HG03066 (cell line): ENCODE data around the gene ZFP64.
"Not testable (repeated sequence)": the region's sequence is repeated elsewhere in the genome, so short reads cannot be mapped to it uniquely, and the experiment has no call there.

Experiments
- ATAC-seq: cut with Tn5 transposase; IDR thresholded peaks from one replicate; pipeline ENCODE4 v1.9.1; 2021; ENCODE audit warnings: low read depth; ENCODE audit not compliant: unreplicated experiment

The ZFP64 gene

DNA sequence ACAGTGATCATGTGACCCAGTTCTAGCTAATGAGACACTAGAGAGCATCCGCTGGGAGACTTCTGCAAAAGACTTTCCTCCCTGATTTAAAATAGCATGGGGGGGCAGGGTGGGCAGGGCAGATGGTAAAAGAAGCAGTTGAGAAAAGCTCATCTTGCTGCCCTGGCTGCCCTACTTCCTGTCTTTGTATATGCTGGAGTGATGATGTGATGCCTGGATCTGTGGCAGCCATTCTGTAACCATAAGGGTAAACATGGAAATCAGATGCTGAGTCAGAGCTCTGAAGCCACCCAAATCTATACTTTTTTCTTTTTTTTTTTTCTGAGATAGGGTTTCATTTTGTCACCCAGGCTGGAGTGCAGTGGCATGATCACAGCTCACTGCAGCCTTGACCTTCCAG lies 25.4 kb downstream of the ZFP64 start:
- no peak for ATAC-seq

DNA sequence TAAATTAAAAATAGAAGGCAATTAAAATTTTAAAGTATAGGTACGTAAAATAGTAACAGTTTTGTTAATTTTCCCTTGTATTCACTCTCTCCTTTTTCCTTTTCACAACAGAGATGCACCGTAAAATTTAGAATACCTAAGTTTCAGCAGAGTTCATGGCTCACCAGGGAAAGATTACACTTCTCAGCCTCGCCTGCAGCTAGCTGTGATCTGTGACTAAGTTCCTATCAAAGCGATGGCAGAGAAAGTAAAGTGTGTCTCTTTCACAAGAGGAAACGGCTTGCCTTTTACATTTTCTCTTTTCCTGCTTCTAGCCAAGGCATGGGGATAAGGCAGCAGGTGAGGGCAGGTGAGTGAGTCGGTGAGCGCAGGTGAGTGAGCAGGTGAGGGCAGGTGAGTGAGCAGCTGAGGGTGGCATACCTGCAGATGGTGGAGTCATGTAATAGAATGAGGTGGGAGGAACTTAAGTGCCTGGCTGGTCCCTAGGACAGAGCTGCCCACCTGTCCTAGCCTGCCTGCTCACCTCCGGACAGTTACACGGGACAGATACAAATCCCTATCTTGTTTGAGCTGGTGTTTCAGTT lies 30.9 kb downstream of the ZFP64 start:
- no peak for ATAC-seq

DNA sequence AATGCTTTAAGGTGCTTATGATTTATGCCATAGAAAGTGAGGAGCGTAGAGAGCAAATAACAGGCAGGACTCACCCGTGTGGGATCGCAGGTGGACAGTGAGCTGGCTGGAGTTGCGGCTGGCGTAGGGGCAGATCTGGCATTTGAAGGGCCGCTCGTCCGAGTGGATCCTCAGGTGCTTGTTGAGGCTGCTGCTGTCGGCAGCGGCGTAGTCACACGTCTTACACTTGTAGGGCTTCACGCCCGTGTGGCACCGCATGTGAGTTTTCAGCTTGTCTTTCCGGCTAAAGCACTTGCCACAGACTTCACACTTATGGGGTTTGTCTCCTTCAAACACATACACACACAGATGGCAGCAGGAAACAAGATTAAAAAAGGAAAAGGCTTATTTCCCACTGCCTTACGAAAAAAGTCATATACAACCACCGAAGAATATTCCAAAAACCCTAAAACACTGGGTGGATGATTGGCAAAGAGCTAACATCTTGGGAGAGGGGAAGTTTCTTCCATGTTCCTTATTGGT lies 31.5 kb downstream of the ZFP64 start:
- no peak for ATAC-seq

DNA sequence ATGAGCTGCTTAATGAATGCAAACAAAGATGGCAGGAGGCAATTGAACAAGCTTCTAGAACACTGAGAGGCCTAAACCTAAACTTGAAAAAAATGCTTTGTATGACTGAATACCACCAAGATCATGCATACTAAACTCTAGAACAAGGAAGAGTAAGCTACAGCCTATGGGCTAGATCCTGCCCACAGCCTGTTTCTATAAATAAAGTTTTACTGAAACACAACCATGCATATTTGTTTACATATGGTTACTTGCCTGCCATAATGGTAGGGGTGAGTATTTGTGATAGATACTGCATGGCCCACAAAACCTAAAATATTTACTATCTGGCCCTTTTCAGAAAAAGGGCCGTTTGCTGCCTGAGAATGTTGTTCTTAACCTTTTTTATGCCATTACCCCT lies 37.0 kb downstream of the ZFP64 start:
- ATAC-seq: no peak

DNA sequence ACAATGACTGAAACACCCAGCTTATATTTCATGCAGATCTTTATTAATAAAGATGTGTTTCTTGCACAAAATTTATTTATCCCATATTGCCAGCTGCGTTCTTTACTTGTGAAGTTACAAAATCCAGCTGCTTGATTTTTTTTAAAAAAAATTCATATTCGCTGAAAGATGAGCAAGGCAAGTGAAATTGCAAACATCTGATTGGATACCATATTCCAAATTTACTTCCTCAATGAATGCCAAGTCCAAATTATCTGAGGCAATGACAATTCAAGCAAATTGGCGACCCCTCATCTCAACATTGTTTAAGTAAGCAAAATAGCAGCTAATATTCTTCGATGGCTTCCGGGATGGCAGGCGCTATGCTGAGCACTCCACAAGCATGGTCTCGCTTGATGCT lies 37.7 kb downstream of the ZFP64 start:
- ATAC-seq: no peak

DNA sequence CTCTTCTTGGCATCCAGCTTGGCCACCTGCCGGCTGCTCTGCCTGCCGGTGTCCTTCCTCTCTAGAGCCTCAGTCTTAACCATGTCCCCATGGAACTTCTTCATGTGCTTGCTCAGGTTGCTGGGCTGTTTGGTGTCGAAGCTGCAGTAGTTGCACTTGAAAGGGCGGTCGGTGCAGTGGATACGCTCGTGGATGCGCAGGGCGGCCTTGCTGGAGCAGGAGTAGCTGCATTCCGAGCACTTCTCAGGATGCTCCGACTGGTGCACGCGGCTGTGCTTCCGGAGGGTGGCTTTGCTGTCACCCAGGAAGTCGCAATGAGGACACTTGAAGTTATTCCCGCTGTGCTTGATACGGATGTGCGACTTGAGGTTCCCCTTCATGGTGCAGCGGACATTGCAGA lies 38.7 kb downstream of the ZFP64 start:
- no peak for ATAC-seq

DNA sequence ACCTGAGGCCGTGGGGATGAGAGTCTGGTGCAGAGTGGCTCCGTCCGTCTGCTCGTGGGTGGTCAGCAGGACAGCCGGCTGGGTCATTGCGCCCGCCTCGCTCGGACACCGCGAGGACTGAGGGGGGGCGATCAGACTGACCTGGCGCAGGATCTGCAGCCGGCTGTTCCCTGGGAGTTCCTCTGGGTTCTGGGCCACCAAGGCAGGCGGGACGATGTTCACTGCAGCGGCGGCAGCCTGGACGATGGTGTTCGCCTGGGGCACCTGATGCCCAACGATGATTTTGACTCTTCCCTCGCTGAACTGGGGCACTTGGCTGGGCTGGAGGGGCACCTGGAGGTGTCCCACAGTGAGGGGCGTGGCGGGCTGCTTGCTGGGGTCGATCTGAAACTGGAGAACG lies 39.2 kb downstream of the ZFP64 start:
- no peak for ATAC-seq

DNA sequence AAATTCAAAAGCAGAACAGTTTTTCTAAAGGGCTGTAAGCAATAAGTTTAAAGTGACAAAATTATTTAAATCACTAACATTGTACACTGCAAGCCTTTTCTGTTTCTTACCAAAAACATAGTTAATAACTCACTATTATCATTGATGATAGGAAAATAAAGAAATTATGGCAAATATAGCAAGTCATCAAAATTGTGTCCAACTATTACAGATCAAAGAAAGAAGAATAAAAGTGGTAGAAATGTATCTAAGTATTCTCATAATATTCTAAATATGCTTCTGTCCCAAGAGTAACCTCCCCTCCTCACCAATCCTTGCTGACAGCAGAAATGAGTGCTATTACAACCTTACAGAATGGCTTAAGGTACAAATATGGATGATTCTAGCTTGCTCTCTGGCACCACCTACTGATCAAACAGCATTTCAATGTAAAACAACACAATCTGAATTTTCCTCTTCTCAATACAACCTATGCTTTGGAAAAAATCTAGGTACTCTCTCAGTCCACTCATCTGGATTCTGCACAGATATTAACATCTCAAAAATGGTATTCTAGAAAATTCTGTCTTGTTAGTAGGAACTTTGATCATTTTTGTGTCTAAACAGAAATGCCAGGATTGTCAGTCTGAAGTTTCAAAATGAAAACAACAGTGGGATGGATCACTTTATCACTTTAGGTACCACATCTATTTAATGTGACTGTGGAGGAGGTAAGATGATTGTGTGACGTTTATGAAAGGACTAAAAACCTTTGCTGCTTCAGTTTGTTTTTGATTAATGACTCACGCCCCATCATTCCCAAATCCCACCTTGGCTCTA lies 40.9 kb downstream of the ZFP64 start:
- no peak for ATAC-seq

DNA sequence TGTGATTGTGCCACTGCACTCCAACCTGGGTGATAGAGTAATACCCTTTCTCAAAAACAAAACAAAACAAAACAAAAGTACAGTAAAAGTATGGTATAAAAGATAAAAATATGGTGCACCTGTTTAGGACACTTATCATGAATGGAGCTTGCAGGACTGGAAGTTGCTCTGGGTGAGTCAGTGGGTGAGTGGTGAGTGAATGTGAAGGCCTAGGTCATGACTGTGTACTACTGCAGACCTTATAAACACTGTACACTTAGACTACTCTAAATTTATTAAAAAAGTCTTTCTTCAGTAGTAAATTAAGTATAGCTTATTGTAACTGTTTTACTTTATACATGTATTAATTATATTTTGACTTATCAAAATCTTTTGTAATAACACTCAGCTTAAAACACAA lies 46.0 kb downstream of the ZFP64 start:
- no peak for ATAC-seq

DNA sequence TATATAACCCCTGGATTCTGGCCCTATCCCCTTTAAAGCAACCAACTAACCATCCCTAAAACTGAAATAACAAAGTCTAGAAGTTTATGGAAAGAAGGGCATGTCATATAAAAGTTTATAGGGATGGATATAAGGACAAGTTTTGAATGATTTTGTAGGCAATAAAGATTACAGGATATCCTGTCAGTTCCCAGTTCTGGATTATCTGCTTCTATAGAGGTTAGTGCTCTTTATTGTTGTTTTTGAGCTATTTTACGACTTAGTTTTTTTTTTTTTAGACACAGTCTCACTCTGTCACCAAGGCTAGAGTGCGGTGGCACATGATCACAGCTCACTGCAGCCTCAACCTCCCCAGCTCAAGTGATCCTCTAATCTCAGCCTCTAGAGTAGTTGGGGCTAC lies 48.3 kb downstream of the ZFP64 start:
- ATAC-seq: no peak

DNA sequence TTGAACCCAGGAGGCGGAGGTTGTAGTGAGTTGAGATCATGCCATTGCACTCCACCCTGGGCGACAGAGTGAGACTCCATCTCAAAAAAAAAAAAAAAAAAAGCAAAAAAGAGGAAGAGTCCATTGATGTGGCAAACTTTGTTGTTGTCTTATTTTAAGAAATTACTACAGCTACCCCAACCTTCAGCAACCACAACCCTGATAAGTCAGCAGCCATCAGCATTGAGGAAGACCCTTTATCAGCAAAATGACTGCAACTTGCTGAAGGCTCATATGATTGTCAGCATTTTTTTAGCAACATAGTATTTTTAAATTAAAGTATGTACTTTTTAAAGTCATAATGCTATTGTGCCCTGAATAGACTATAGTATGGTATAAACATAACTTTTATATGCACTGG lies 48.8 kb downstream of the ZFP64 start:
- ATAC-seq: no peak

DNA sequence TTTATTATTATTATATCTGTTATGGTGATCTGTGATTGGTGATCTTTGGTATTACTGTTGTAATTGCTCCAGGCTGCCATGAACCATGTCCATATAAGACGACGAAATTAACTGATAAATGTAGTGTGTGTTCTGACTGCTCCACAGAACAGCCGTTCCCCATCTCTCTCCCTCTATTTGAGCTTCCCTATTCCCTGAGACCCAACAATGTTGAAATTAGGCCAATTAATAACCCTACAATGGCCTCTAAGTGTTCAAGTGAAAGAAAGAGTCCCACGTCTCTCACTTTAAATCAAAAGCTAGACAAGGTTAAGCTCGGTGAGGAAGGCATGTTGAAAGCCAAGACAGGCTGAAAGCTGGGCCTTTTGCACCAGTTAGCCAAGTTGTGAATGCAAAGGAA lies 51.6 kb downstream of the ZFP64 start:
- ATAC-seq: no peak

DNA sequence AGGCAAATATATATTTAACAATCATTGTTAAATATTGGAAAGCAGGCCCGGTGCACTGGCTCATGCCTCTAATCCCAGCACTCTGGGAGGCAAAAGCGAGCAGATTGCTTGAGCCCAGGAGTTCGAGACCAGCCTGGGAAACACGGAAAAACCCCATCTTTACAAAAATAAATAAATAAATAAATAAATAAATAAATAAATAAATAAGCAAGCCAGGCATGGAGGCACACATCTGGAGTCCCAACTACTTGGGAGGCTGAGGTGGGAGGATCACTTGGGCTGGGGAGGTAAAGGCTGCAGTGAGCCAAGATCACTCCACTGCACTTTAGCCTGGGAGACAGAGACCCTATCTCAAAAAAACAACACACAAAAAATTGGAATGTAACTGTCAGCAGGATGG lies 53.7 kb downstream of the ZFP64 start:
- no peak for ATAC-seq

DNA sequence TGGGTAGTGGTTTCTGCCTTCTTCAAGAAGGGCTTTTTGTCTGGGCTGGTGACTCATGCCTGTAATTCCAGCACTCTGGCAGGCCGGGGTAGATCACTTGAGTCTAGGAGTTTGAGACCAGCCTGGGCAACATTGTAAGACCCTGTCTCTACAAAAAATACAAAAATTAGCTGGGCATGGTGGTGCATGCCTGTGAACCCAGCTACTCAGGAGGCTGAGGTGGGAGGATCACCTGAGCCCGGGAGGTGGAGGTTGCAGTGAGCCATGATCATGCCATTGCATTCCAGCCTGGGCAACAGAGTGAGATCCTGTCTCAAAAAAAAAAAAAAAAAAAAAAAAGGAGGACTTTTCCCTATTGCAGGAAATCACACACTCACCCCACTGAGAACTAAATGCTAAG lies 57.9 kb downstream of the ZFP64 start:
- not testable (repeated sequence) for ATAC-seq

DNA sequence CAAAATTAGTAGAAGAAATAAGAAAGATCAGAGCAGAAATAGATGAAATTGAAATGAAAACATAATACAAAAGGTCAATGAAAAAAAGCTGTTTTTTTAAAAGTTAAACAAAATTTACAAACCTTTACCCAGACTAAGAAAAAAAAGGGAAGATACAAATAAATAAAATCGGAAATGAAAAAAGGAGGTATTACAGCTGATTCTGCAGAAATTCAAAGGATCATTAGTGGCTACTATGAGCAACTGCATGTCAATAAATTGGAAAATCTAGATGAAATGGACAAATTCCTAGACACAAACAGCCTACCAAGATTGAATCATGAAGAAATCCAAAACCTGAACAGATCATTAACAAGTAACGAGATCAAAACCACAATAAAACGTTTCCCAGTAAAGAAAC lies 59.2 kb downstream of the ZFP64 start:
- no peak for ATAC-seq

DNA sequence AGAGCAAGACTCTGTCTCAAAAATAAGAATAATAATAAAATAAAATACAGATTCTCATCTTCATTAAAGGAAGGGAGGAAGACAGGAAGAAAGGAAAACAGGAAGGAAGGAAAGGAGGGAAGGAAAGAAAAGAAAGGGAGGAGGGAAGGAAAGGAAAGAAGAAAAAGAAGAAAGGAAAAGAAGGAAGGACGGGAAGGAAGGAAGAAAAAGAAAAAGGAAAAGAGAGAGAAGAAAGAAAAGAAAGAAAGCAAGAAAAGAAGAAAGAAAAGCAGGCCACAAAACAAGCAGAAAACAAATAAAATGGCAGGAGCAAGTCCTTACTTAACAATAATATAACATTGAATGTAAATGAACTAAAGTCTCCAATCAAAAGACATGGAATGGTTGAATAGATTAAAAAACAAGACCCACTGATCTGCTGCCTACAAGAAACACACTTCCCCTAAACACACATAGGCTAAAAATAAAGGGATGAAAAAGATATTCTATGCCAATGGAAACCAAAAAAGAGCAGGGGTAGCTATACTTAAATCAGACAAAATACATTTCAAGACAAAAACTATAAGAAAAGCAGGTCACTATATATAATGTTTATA lies 60.4 kb downstream of the ZFP64 start:
- ATAC-seq: no peak

DNA sequence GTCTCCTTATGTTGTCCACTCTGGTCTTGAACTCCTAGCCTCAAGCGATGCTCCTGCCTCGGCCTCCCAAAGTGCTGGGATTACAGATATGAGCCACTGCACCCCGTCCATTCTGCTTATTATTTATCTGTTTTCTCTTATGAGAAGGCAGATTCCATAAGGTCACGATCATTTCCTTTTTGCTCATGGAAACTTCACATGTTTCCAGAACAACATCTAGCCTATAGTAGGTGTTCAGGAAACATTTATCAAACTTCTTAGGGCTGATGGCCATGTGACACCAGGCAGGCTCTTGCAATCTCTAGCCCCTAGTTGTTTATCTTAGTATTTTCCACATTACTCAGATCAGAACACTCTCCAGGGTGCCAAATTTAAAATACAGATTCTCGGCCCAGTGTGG lies 61.2 kb downstream of the ZFP64 start:
- ATAC-seq: no peak

DNA sequence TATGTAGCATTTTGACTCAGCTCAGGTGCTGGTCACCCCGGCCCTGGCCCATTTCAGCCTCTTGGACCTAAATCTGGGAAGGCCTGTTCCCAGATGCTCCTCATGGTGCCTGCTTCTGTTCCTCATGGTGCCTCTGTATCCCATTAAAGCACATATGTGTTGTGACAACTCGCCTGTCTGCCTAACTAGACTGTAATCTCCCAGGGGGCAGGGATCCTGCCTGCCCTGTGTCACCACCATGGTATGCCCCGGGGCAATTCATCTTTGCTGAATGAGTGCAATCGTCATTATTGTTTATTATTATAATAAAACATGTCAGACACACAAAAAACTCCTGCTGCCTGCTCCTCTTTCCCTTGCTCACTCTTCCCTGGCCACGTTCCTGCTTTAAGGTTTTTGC lies 62.0 kb downstream of the ZFP64 start:
- ATAC-seq: no peak

DNA sequence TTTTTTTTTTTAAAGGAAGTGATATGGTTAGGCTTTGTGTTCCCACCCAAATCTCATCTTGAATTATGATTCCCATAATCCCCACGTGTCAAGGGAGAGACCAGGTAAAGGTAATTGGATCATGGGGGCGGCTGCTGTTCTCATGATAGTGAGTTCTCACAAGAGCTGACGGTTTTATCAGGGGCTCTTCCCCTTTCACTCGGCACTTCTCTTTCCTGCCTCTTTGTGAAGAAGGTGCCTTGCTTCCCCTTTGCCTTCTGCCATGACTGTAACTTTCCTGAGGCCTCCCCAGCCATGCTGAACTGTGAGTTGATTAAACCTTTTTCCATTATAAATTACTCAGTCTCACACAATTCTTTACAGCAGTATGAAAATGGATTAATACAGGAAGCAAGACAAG lies 64.3 kb downstream of the ZFP64 start:
- no peak for ATAC-seq

DNA sequence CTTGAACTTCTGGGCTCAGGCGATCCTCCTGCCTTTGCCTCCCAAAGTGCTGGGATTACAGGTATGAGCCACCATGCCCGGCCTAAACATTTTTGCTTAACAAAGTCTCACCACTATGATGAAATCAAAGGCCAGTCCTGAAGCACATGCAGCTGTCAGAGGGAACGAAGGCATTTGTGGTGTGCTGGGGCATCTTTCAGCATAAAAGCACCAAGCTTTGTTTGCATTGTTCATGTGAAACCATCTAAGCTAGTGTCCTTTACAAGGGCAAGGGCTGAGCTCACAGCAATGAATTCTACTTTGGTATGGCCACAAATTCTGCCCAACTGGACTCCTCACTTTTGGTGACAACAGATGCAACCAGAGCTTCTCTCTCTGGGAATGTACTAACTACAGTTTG lies 66.8 kb downstream of the ZFP64 start:
- ATAC-seq: no peak

DNA sequence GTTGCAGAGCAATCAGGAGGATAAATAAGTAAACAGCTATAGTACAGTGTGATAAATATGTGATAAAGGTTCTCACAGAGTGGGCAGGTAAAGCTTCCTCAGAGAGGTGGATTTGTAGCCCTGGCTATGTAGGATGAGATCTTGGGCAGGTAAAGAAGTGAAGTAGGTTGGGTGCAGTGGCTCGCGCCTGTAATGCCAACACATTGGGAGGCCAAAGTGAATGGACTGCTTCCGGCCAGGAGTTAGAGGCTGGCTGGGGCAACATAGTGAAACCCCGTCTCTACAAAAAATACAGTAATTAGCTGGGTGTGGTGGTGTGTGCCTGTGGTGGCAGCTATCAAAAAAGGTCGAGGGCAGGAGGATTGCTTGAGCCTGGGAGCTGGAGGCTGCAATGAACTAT lies 72.9 kb downstream of the ZFP64 start:
- no peak for ATAC-seq
